Measurements from ENCODE around the gene ZNF765.
A peak's percentile ranks its signal among the peaks of the same experiment; 100 is the strongest.
"Not testable (repeated sequence)": the region's sequence is repeated elsewhere in the genome, so short reads cannot be mapped to it uniquely, and the experiment has no call there.

The ZNF765 gene

GRCh38 chr19:53388168-53388567 lies 6.8 kb upstream of the ZNF765 start:
- no peak overlapping the region for H2AFZ ChIP-seq (ENCODE audit: low read length, unreplicated experiment)
- no peak overlapping the region for H3K27ac ChIP-seq (ENCODE audit: low read depth, low read length)
- no peaks in the 10 kb centered on the region for H3K27me3 ChIP-seq (ENCODE audit: insufficient read depth, low read length)
- H3K4me1 ChIP-seq (ENCODE audit: control insufficient read depth, insufficient read depth, low read length, unreplicated experiment) = peaks cover 5% of the 10 kb centered on the region
- peaks cover 9% of the 10 kb centered on the region for H3K36me3 ChIP-seq (ENCODE audit: insufficient read depth, low read length)
- H3K4me3 ChIP-seq (ENCODE audit: low read depth, low read length) = no peak overlapping the region
- no peaks in the 10 kb centered on the region for H3K79me2 ChIP-seq (ENCODE audit: control insufficient read depth, insufficient read depth, low read length, unreplicated experiment)

- H3K36me3 ChIP-seq (ENCODE audit: insufficient read depth, low read length) = peaks cover 9% of the 10 kb centered on the region
- no peak overlapping the region for H2AFZ ChIP-seq (ENCODE audit: low read length, unreplicated experiment)
- H3K4me1 ChIP-seq (ENCODE audit: control insufficient read depth, insufficient read depth, low read length, unreplicated experiment) = peaks cover 5% of the 10 kb centered on the region
- H3K79me2 ChIP-seq (ENCODE audit: control insufficient read depth, insufficient read depth, low read length, unreplicated experiment) = no peaks in the 10 kb centered on the region
- no peak overlapping the region for H3K27ac ChIP-seq (ENCODE audit: low read depth, low read length)
- no peaks in the 10 kb centered on the region for H3K27me3 ChIP-seq (ENCODE audit: insufficient read depth, low read length)
- no peak overlapping the region for H3K4me3 ChIP-seq (ENCODE audit: low read depth, low read length)
These were observed 6.0 kb upstream of the ZNF765 start for GRCh38 chr19:53388904-53389303.

- Histone ChIP-seq H3K4me3 (ENCODE audit: low read depth, low read length) (no peak overlapping the region), H2AFZ (ENCODE audit: low read length, unreplicated experiment) (no peak overlapping the region), H3K27me3 (ENCODE audit: insufficient read depth, low read length) (no peaks in the 10 kb centered on the region), H3K27ac (ENCODE audit: low read depth, low read length) (no peak overlapping the region), H3K4me1 (ENCODE audit: control insufficient read depth, insufficient read depth, low read length, unreplicated experiment) (peaks cover 5% of the 10 kb centered on the region), H3K79me2 (ENCODE audit: control insufficient read depth, insufficient read depth, low read length, unreplicated experiment) (no peaks in the 10 kb centered on the region), H3K36me3 (ENCODE audit: insufficient read depth, low read length) (peaks cover 9% of the 10 kb centered on the region)
These were observed 5.4 kb upstream of the ZNF765 start for GRCh38 chr19:53389571-53389970.

GRCh38 chr19:53389978-53390377 lies 5.0 kb upstream of the ZNF765 start:
- Histone ChIP-seq H2AFZ (ENCODE audit: low read length, unreplicated experiment) (no peak overlapping the region), H3K79me2 (ENCODE audit: control insufficient read depth, insufficient read depth, low read length, unreplicated experiment) (no peaks in the 10 kb centered on the region), H3K4me1 (ENCODE audit: control insufficient read depth, insufficient read depth, low read length, unreplicated experiment) (peaks cover 5% of the 10 kb centered on the region), H3K27ac (ENCODE audit: low read depth, low read length) (no peak overlapping the region), H3K36me3 (ENCODE audit: insufficient read depth, low read length) (peaks cover 6% of the 10 kb centered on the region), H3K4me3 (ENCODE audit: low read depth, low read length) (no peak overlapping the region), H3K27me3 (ENCODE audit: insufficient read depth, low read length) (no peaks in the 10 kb centered on the region)

GRCh38 chr19:53394522-53394973 lies 401 bp upstream of the ZNF765 start:
- peak overlapping the region; percentile 87 for H3K4me3 ChIP-seq (ENCODE audit: low read depth, low read length)
- no peaks in the 10 kb centered on the region for H3K27me3 ChIP-seq (ENCODE audit: insufficient read depth, low read length)
- H3K4me1 ChIP-seq (ENCODE audit: control insufficient read depth, insufficient read depth, low read length, unreplicated experiment) = no peaks in the 10 kb centered on the region
- H2AFZ ChIP-seq (ENCODE audit: low read length, unreplicated experiment) = peak overlapping the region; percentile 85
- peaks cover 13% of the 10 kb centered on the region for H3K79me2 ChIP-seq (ENCODE audit: control insufficient read depth, insufficient read depth, low read length, unreplicated experiment)
- no peaks in the 10 kb centered on the region for H3K36me3 ChIP-seq (ENCODE audit: insufficient read depth, low read length)
- peak overlapping the region; percentile 68 for H3K27ac ChIP-seq (ENCODE audit: low read depth, low read length)

- H2AFZ ChIP-seq (ENCODE audit: low read length, unreplicated experiment); H3K4me1 ChIP-seq (ENCODE audit: control insufficient read depth, insufficient read depth, low read length, unreplicated experiment); H3K27ac ChIP-seq (ENCODE audit: low read depth, low read length); H3K27me3 ChIP-seq (ENCODE audit: insufficient read depth, low read length); H3K36me3 ChIP-seq (ENCODE audit: insufficient read depth, low read length): not testable (repeated sequence)
- Histone ChIP-seq H3K79me2 (ENCODE audit: control insufficient read depth, insufficient read depth, low read length, unreplicated experiment) (peaks cover 13% of the 10 kb centered on the region), H3K4me3 (ENCODE audit: low read depth, low read length) (peak overlapping the region; percentile 87)
These were observed 1.0 kb downstream of the ZNF765 start for GRCh38 chr19:53395840-53396524.

GRCh38 chr19:53396525-53396868 lies 1.5 kb downstream of the ZNF765 start:
- Histone ChIP-seq H3K79me2 (ENCODE audit: control insufficient read depth, insufficient read depth, low read length, unreplicated experiment) (peaks cover 13% of the 10 kb centered on the region), H3K36me3 (ENCODE audit: insufficient read depth, low read length) (peaks cover 4% of the 10 kb centered on the region; the same call in 1 of the 2 replicates), H3K27me3 (ENCODE audit: insufficient read depth, low read length) (no peaks in the 10 kb centered on the region), H3K27ac (ENCODE audit: low read depth, low read length) (no peak overlapping the region), H3K4me3 (ENCODE audit: low read depth, low read length) (peak overlapping the region; percentile 87), H2AFZ (ENCODE audit: low read length, unreplicated experiment) (no peak overlapping the region), H3K4me1 (ENCODE audit: control insufficient read depth, insufficient read depth, low read length, unreplicated experiment) (no peaks in the 10 kb centered on the region)

- H3K27ac ChIP-seq (ENCODE audit: low read depth, low read length); H3K4me1 ChIP-seq (ENCODE audit: control insufficient read depth, insufficient read depth, low read length, unreplicated experiment); H3K4me3 ChIP-seq (ENCODE audit: low read depth, low read length); H3K27me3 ChIP-seq (ENCODE audit: insufficient read depth, low read length); H2AFZ ChIP-seq (ENCODE audit: low read length, unreplicated experiment): not testable (repeated sequence)
- peaks cover 13% of the 10 kb centered on the region for H3K79me2 ChIP-seq (ENCODE audit: control insufficient read depth, insufficient read depth, low read length, unreplicated experiment)
- H3K36me3 ChIP-seq (ENCODE audit: insufficient read depth, low read length) = peaks cover 11% of the 10 kb centered on the region; the same call in 1 of the 2 replicates
These were observed 3.0 kb downstream of the ZNF765 start for GRCh38 chr19:53397918-53398317.

GRCh38 chr19:53409505-53410204 lies 14.7 kb downstream of the ZNF765 start:
- Histone ChIP-seq H3K79me2 (ENCODE audit: control insufficient read depth, insufficient read depth, low read length, unreplicated experiment) (no peaks in the 10 kb centered on the region), H3K4me3 (ENCODE audit: low read depth, low read length) (no peak overlapping the region), H3K27ac (ENCODE audit: low read depth, low read length) (no peak overlapping the region), H3K4me1 (ENCODE audit: control insufficient read depth, insufficient read depth, low read length, unreplicated experiment) (no peaks in the 10 kb centered on the region), H2AFZ (ENCODE audit: low read length, unreplicated experiment) (no peak overlapping the region), H3K27me3 (ENCODE audit: insufficient read depth, low read length) (no peaks in the 10 kb centered on the region), H3K36me3 (ENCODE audit: insufficient read depth, low read length) (peaks cover 39% of the 10 kb centered on the region)

GRCh38 chr19:53420520-53421315 lies 25.8 kb downstream of the ZNF765 start:
- H3K79me2 ChIP-seq (ENCODE audit: control insufficient read depth, insufficient read depth, low read length, unreplicated experiment); H3K27ac ChIP-seq (ENCODE audit: low read depth, low read length); H3K4me3 ChIP-seq (ENCODE audit: low read depth, low read length); H3K36me3 ChIP-seq (ENCODE audit: insufficient read depth, low read length); H3K27me3 ChIP-seq (ENCODE audit: insufficient read depth, low read length); H2AFZ ChIP-seq (ENCODE audit: low read length, unreplicated experiment); H3K4me1 ChIP-seq (ENCODE audit: control insufficient read depth, insufficient read depth, low read length, unreplicated experiment): not testable (repeated sequence)
